H9 (cell line): ENCODE measurements around the gene VPS35L. TPM values are rescaled to one million over a fixed set of nuclear protein-coding genes. Genes with fewer than 3 reads are reported as not detected.

ENCODE experiments used
- DNase-seq: peaks from one replicate; pipeline ENCODE4 v3.0.0-alpha.2; 2017
- H2AFZ ChIP-seq: one replicate; pipeline ENCODE4 v1.6.1; 2013; ENCODE audit warnings: mild to moderate bottlenecking, low read length, control low read depth, moderate library complexity
- H2AK5ac ChIP-seq: 2 replicates; pipeline ENCODE4 v1.6.1; 2013; ENCODE audit warnings: low read length, control low read depth, mixed read lengths; ENCODE audit not compliant: insufficient read length
- H2BK120ac ChIP-seq: one replicate; pipeline ENCODE4 v1.6.1; 2013; ENCODE audit warnings: low read depth, mild to moderate bottlenecking, low read length, control low read depth, inconsistent platforms; ENCODE audit not compliant: poor library complexity, severe bottlenecking
- H2BK12ac ChIP-seq: 2 replicates; pipeline ENCODE4 v1.6.1; 2013; ENCODE audit warnings: low read length, control low read depth, mixed read lengths, low read depth; ENCODE audit not compliant: insufficient read length
- H2BK15ac ChIP-seq: 2 replicates; pipeline ENCODE4 v1.6.1; 2013; ENCODE audit warnings: low read depth, low read length, control low read depth
- H2BK20ac ChIP-seq: one replicate; pipeline ENCODE4 v1.6.1; 2013; ENCODE audit warnings: low read depth, mild to moderate bottlenecking, low read length, control low read depth, inconsistent platforms; ENCODE audit not compliant: poor library complexity, severe bottlenecking
- H2BK5ac ChIP-seq: 2 replicates; pipeline ENCODE4 v1.6.1; 2013; ENCODE audit warnings: low read length, control low read depth, mixed read lengths; ENCODE audit not compliant: insufficient read length
- H3K14ac ChIP-seq: 2 replicates; pipeline ENCODE4 v1.6.1; 2013; ENCODE audit warnings: low read length, control low read depth; ENCODE audit not compliant: insufficient read depth
- H3K18ac ChIP-seq: 2 replicates; pipeline ENCODE4 v1.6.1; 2013; ENCODE audit warnings: low read depth, mild to moderate bottlenecking, mixed read lengths, low read length, control low read depth; ENCODE audit not compliant: insufficient read length
- H3K23ac ChIP-seq: 2 replicates; pipeline ENCODE4 v1.6.1; 2013; ENCODE audit warnings: low read length, control low read depth, mixed read lengths, low read depth; ENCODE audit not compliant: insufficient read length
- H3K23me2 ChIP-seq: 2 replicates; pipeline ENCODE4 v1.6.1; 2013; ENCODE audit warnings: low read depth, mild to moderate bottlenecking, mixed read lengths, low read length, control low read depth; ENCODE audit not compliant: insufficient read length, poor library complexity, severe bottlenecking
- H3K27ac ChIP-seq: 2 replicates; pipeline ENCODE4 v1.5.1; 2013; ENCODE audit warnings: low read length, control low read depth, mixed read lengths, low read depth; ENCODE audit not compliant: insufficient read length
- H3K27me3 ChIP-seq: 2 replicates; pipeline ENCODE4 v1.6.1; 2013; ENCODE audit warnings: low read length, control low read depth, inconsistent platforms; ENCODE audit not compliant: insufficient read depth
- H3K4ac ChIP-seq: 2 replicates; pipeline ENCODE4 v1.6.1; 2013; ENCODE audit warnings: low read depth, mild to moderate bottlenecking, control low read depth, inconsistent platforms, low read length, moderate library complexity
- H3K4me1 ChIP-seq: 2 replicates; pipeline ENCODE4 v1.6.1; 2013; ENCODE audit warnings: low read length, control low read depth, inconsistent platforms; ENCODE audit not compliant: insufficient read depth
- H3K4me2 ChIP-seq: 2 replicates; pipeline ENCODE4 v1.6.1; 2013; ENCODE audit warnings: low read length, control low read depth, mixed read lengths; ENCODE audit not compliant: insufficient read length, insufficient read depth
- H3K56ac ChIP-seq: 2 replicates; pipeline ENCODE4 v1.6.1; 2013; ENCODE audit warnings: low read depth, mild to moderate bottlenecking, mixed read lengths, low read length, control low read depth; ENCODE audit not compliant: insufficient read length
- H3K79me1 ChIP-seq: 2 replicates; pipeline ENCODE4 v1.6.1; 2013; ENCODE audit warnings: low read depth, mild to moderate bottlenecking, moderate library complexity, low read length, control low read depth, inconsistent platforms; ENCODE audit not compliant: insufficient read depth, poor library complexity, severe bottlenecking
- H3K79me2 ChIP-seq: 2 replicates; pipeline ENCODE4 v1.6.1; 2013; ENCODE audit warnings: low read length, control low read depth, inconsistent platforms; ENCODE audit not compliant: insufficient read depth
- H3K9ac ChIP-seq: 2 replicates; pipeline ENCODE4 v1.6.1; 2013; ENCODE audit warnings: low read length, control low read depth, mixed read lengths; ENCODE audit not compliant: insufficient read length; ENCODE audit errors: extremely low read depth
- H3K9me3 ChIP-seq: one replicate; pipeline ENCODE4 v1.6.1; 2013; ENCODE audit warnings: low read depth, low read length, inconsistent platforms; ENCODE audit not compliant: control insufficient read depth
- H3T11ph ChIP-seq: one replicate; pipeline ENCODE4 v1.6.1; 2013; ENCODE audit warnings: mild to moderate bottlenecking, low read length, control low read depth, inconsistent platforms
- H4K20me1 ChIP-seq: one replicate; pipeline ENCODE4 v1.6.1; 2013; ENCODE audit not compliant: control insufficient read depth, insufficient read length, insufficient read depth
- H4K5ac ChIP-seq: 2 replicates; pipeline ENCODE4 v1.6.1; 2013; ENCODE audit warnings: low read depth, mild to moderate bottlenecking, mixed read lengths, low read length, control low read depth; ENCODE audit not compliant: insufficient read length
- H4K8ac ChIP-seq: replicated peaks from 2 replicates; pipeline ENCODE4 v1.6.1; 2013; ENCODE audit warnings: low read length, control low read depth, mixed read lengths, low read depth; ENCODE audit not compliant: insufficient read length
- H4K91ac ChIP-seq: 2 replicates; pipeline ENCODE4 v1.6.1; 2013; ENCODE audit warnings: low read depth, mild to moderate bottlenecking, moderate library complexity, mixed read lengths, low read length, control low read depth; ENCODE audit not compliant: insufficient read length
- H3K27ac Mint-ChIP-seq, 3 experiments: 2 replicates in 2 of 3; 3 replicates in 1 of 3; pipeline ENCODE4 v1.8.0; 2020 to 2021; ENCODE audit warnings: mixed read lengths in 3 of 3, mild to moderate bottlenecking in 1 of 3, moderate library complexity in 1 of 3
- H3K27me3 Mint-ChIP-seq: 2 replicates; pipeline ENCODE4 v1.8.0; 2021; ENCODE audit warnings: low read depth, mild to moderate bottlenecking, moderate library complexity, mixed read lengths
- H3K36me3 Mint-ChIP-seq, 3 experiments: 2 replicates in 2 of 3; 3 replicates in 1 of 3; pipeline ENCODE4 v1.8.0; 2020 to 2021; ENCODE audit warnings: low read depth in 3 of 3, mixed read lengths in 3 of 3; ENCODE audit not compliant: insufficient read depth in 1 of 3
- H3K4me1 Mint-ChIP-seq, 2 experiments: 2 replicates each; pipeline ENCODE4 v1.8.0; 2020; ENCODE audit warnings: mixed read lengths in 2 of 2
- H3K4me3 Mint-ChIP-seq, 2 experiments: 2 replicates in 1 of 2; 3 replicates in 1 of 2; pipeline ENCODE4 v1.8.0; 2020 to 2021; ENCODE audit warnings: mild to moderate bottlenecking in 2 of 2, mixed read lengths in 2 of 2, moderate library complexity in 1 of 2
- H3K9me3 Mint-ChIP-seq, 2 experiments: 2 replicates in 1 of 2; 3 replicates in 1 of 2; pipeline ENCODE4 v1.8.0; 2020; ENCODE audit warnings: mild to moderate bottlenecking in 2 of 2, mixed read lengths in 2 of 2, moderate library complexity in 1 of 2
- WGBS: extraction: QIAGEN DNeasy Blood & Tissue Kit; methylation state at CpG from one replicate; pipeline ENCODE4 v1.1.7; 2013; ENCODE audit warnings: missing lambda C conversion rate, low lambda C conversion rate, mixed read lengths; ENCODE audit not compliant: insufficient read length; ENCODE audit errors: extremely low coverage; 5-methylcytosine and 5-hydroxymethylcytosine counted together
- total RNA-seq: library from RNA; stranded (reverse); gene quantifications from 2 replicates; pipeline ENCODE4 v1.2.1, GENCODE V29; 2021
- TF ChIP-seq, protein P1 (sequence below): fragments of 200-600 bp; sonication (generic); conservative IDR thresholded peaks from 3 replicates; pipeline ENCODE4 v1.8.0; 2021; ENCODE audit warnings: antibody characterized with exemption, mild to moderate bottlenecking

Gene VPS35L
- total RNA-seq, 1 experiment from 2014 or later: 58.4 TPM

DNA sequence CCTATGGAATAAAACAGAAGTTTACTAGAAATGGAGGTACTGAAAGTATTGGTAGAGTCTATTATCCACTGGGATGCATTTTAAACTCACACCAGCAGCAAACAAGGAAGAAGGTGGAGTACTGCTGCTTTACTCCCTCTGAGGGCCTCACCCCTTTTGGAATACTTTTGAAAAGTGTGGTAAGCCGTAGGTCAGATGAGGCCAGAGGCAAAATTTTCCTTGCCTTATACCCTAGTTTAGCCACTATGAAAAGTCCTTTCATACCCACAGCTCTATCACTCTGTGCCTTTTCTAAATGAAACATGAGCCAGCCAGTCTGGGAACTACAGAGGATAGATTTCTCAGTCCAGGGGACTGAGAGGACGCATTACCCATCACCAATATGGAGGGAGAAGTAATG lies 47.6 kb upstream of the VPS35L start:
- Mint-ChIP-seq H3K4me3 (no peak overlapping the region), H3K36me3 (peaks cover 25 to 63% (median 59%) of the 10 kb centered on the region in 3 experiments; a peak in 6 of 7 replicates), H3K9me3 (no peaks in the 10 kb centered on the region), H3K4me1 (no peaks in the 10 kb centered on the region), H3K27me3 (no peaks in the 10 kb centered on the region), H3K27ac (no peak overlapping the region)
- no peaks in the 10 kb centered on the region for H3K27me3 ChIP-seq
- no peak overlapping the region for H4K5ac ChIP-seq
- no peak overlapping the region for H2BK12ac ChIP-seq
- no peaks in the 10 kb centered on the region for H3K23me2 ChIP-seq
- H3K4me1 ChIP-seq: no peaks in the 10 kb centered on the region
- H2BK120ac ChIP-seq: no peak overlapping the region
- H2BK5ac ChIP-seq: no peak overlapping the region
- no peaks in the 10 kb centered on the region for H3K79me2 ChIP-seq
- no peak overlapping the region for H3K18ac ChIP-seq
- H2AFZ ChIP-seq: no peak overlapping the region
- H4K8ac ChIP-seq: no peak overlapping the region
- DNase-seq: no peak
- no peak overlapping the region for H3K4me2 ChIP-seq
- H3K56ac ChIP-seq: no peak overlapping the region
- no peak overlapping the region for H2AK5ac ChIP-seq
- H3K4ac ChIP-seq: no peak overlapping the region
- no peak overlapping the region for H3K27ac ChIP-seq
- H3K9ac ChIP-seq: no peak overlapping the region
- H3K9me3 ChIP-seq: no peaks in the 10 kb centered on the region
- no peak overlapping the region for H2BK15ac ChIP-seq
- H3K14ac ChIP-seq: no peak overlapping the region
- no peak overlapping the region for H3T11ph ChIP-seq
- TF ChIP-seq, protein P1, sequence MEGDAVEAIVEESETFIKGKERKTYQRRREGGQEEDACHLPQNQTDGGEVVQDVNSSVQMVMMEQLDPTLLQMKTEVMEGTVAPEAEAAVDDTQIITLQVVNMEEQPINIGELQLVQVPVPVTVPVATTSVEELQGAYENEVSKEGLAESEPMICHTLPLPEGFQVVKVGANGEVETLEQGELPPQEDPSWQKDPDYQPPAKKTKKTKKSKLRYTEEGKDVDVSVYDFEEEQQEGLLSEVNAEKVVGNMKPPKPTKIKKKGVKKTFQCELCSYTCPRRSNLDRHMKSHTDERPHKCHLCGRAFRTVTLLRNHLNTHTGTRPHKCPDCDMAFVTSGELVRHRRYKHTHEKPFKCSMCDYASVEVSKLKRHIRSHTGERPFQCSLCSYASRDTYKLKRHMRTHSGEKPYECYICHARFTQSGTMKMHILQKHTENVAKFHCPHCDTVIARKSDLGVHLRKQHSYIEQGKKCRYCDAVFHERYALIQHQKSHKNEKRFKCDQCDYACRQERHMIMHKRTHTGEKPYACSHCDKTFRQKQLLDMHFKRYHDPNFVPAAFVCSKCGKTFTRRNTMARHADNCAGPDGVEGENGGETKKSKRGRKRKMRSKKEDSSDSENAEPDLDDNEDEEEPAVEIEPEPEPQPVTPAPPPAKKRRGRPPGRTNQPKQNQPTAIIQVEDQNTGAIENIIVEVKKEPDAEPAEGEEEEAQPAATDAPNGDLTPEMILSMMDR: no peak
- H4K91ac ChIP-seq: no peak overlapping the region
- whole genome bisulfite sequencing: no CpG with 5 or more reads among the region's 2 CpGs
- no peaks in the 10 kb centered on the region for H3K79me1 ChIP-seq
- no peaks in the 10 kb centered on the region for H4K20me1 ChIP-seq
- H3K23ac ChIP-seq: no peak overlapping the region
- no peak overlapping the region for H2BK20ac ChIP-seq
